Testis (tissue), 3 donors: ENCODE measurements around the gene CENPL. TPM values are rescaled to one million over a fixed set of nuclear protein-coding genes. Genes with fewer than 3 reads are reported as not detected.

ENCODE experiments used
- DNase-seq: peaks from one replicate; pipeline ENCODE4 v3.0.0-alpha.2; 2019
- H3K27ac ChIP-seq, 2 donors: fragments of 200-600 bp; sonication (generic); one replicate each; pipeline ENCODE4 v1.5.1; 2019
- H3K27me3 ChIP-seq: fragments of 200-600 bp; sonication (generic); one replicate; pipeline ENCODE4 v1.5.1; 2019
- H3K36me3 ChIP-seq: fragments of 200-600 bp; sonication (generic); one replicate; pipeline ENCODE4 v1.5.1; 2017; ENCODE audit warnings: low read depth; ENCODE audit errors: missing control alignments
- H3K4me1 ChIP-seq: fragments of 200-600 bp; sonication (generic); one replicate; pipeline ENCODE4 v1.5.1; 2019
- H3K4me3 ChIP-seq, 2 donors: fragments of 200-600 bp; sonication (generic); one replicate each; pipeline ENCODE4 v1.5.1; 2017 to 2019
- H3K9me3 ChIP-seq: fragments of 200-600 bp; sonication (generic); one replicate; pipeline ENCODE4 v1.5.1; 2017
- POLR2A ChIP-seq: fragments of 450-650 bp; IDR thresholded peaks from one replicate; pipeline ENCODE4 v1.6.1; 2017; ENCODE audit warnings: antibody characterized with exemption, mild to moderate bottlenecking, moderate library complexity
- intact Hi-C: fragments of 100-400 bp; cut with DNase I; formaldehyde crosslinking; loops from one replicate; pipeline ENCODE4 v1.15.1; 2023; ENCODE audit warnings: low total_unique reads
- polyA plus RNA-seq: library from polyadenylated mRNA; stranded (reverse); fragments of 350-450 nt; fragmentation: Illumina TruSeq; extraction: RNeasy Lipid Tissue Mini Kit (QIAGEN cat#74804); gene quantifications from one replicate; pipeline ENCODE4 v1.2.3, GENCODE V29; 2014; ENCODE audit warnings: low read depth, low replicate concordance; ENCODE audit not compliant: insufficient read depth
- small RNA-seq, 2 donors: library from RNA; depleted of rRNA; stranded (forward); fragments of <200 nt; gene quantifications; one replicate each; pipeline ENCODE3, GENCODE V24; 2016
- total RNA-seq, 2 donors: library from RNA; depleted of rRNA; stranded (reverse); fragments of >200 nt; gene quantifications; one replicate each; pipeline ENCODE4 v1.2.3, GENCODE V29; 2016
- TF ChIP-seq, protein P1 (sequence below), 3 experiments: fragments of 450-650 bp in 2 of 3; fragments of 200-600 bp in 1 of 3; sonication (generic) in 1 of 3; IDR thresholded peaks; one replicate each; pipeline ENCODE4 v1.5.1; 2016 to 2019; ENCODE audit warnings: antibody characterized with exemption in 3 of 3, mild to moderate bottlenecking in 2 of 3, moderate library complexity in 1 of 3

The CENPL gene
- total and polyA plus RNA-seq, 3 donors from 2014 or later = 13.2 to 26.5 (median 20.5) TPM

DNA sequence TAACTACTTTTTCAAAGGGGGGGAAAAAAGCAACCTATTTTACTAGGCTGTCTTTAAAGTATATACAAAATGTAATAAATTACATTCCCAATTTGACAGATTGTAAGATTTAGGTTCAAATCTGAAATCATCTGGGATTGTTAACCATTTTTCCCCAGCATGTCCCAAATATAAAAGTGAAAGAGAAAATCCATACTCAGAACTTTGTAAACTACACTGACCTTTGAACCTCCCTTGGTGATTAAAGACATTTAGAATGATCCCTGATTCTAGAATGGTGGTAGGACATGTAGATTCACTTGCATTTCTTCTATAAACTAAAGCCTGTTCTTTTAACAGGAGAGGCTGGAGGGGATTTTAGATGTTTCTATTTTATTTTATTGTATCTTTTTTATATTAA lies 70.9 kb downstream of the CENPL start:
- TF ChIP-seq, protein P1, sequence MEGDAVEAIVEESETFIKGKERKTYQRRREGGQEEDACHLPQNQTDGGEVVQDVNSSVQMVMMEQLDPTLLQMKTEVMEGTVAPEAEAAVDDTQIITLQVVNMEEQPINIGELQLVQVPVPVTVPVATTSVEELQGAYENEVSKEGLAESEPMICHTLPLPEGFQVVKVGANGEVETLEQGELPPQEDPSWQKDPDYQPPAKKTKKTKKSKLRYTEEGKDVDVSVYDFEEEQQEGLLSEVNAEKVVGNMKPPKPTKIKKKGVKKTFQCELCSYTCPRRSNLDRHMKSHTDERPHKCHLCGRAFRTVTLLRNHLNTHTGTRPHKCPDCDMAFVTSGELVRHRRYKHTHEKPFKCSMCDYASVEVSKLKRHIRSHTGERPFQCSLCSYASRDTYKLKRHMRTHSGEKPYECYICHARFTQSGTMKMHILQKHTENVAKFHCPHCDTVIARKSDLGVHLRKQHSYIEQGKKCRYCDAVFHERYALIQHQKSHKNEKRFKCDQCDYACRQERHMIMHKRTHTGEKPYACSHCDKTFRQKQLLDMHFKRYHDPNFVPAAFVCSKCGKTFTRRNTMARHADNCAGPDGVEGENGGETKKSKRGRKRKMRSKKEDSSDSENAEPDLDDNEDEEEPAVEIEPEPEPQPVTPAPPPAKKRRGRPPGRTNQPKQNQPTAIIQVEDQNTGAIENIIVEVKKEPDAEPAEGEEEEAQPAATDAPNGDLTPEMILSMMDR (IDR thresholded peaks at IDR 0.05) = no peak
- no peak for TF ChIP-seq POLR2A
- Histone ChIP-seq H3K4me3 (no peak overlapping the region), H3K27me3 (no peaks in the 10 kb centered on the region), H3K4me1 (no peaks in the 10 kb centered on the region), H3K9me3 (no peaks in the 10 kb centered on the region), H3K27ac (no peak overlapping the region), H3K36me3 (no peaks in the 10 kb centered on the region)
- intact Hi-C loops = no loop called here
- no peak for DNase-seq

Small RNA genes within 50 kb of the gene (small RNA-seq; reads per million reads assigned to genes)
- gene RF00019 = 0 reads per million in 2 donors

Other genes starting within 250 kb of the CENPL start
- gene SLC9C2, start 221.8 kb downstream of the CENPL start, total RNA-seq = 10 to 100 TPM; 15.8 to 15.9 TPM
- gene SLC9C2, start 221.8 kb downstream of the CENPL start, polyA plus RNA-seq = 17.1 TPM
- 10 to 100 TPM in 1 of 2 donors, 1 to 10 TPM in 1; 7.6 to 22.4 TPM for gene TEX50, start 189.5 kb downstream of the CENPL start, total RNA-seq
- 15.7 TPM for gene TEX50, start 189.5 kb downstream of the CENPL start, polyA plus RNA-seq
- gene ANKRD45, start 155.0 kb downstream of the CENPL start, total RNA-seq = 1 to 10 TPM; 6.7 to 8.4 TPM
- 37.9 TPM for gene ANKRD45, start 155.0 kb downstream of the CENPL start, polyA plus RNA-seq
- gene KLHL20, start 109.9 kb downstream of the CENPL start, total RNA-seq = 10 to 100 TPM; 30.6 to 46.1 TPM
- gene KLHL20, start 109.9 kb downstream of the CENPL start, polyA plus RNA-seq = 35.2 TPM
- gene DARS2, start 210 bp downstream of the CENPL start, total RNA-seq = 10 to 100 TPM; 16.8 to 21.4 TPM
- 12.7 TPM for gene DARS2, start 210 bp downstream of the CENPL start, polyA plus RNA-seq
- gene GAS5, start 43.1 kb upstream of the CENPL start, total RNA-seq = 100 to 1,000 TPM; 101 to 158 TPM
- 130 TPM for gene GAS5, start 43.1 kb upstream of the CENPL start, polyA plus RNA-seq
- gene ZBTB37, start 43.5 kb upstream of the CENPL start, total RNA-seq = 10 to 100 TPM; 21.2 to 28.7 TPM
- gene ZBTB37, start 43.5 kb upstream of the CENPL start, polyA plus RNA-seq = 22.6 TPM
- gene SERPINC1, start 92.4 kb upstream of the CENPL start, total RNA-seq = under 1 TPM; 0.24 to 0.93 TPM
- gene SERPINC1, start 92.4 kb upstream of the CENPL start, polyA plus RNA-seq = 0.75 TPM
- gene RC3H1, start 197.5 kb upstream of the CENPL start, total RNA-seq = 10 to 100 TPM; 39.8 to 40.9 TPM
- gene RC3H1, start 197.5 kb upstream of the CENPL start, polyA plus RNA-seq = 14.3 TPM